ENCODE measurements around the gene ARMC9.

- TF ChIP-seq CTCF (IDR thresholded peaks at IDR 0.05; ENCODE audit: poor library complexity) (no peak), EZH2 (IDR thresholded peaks at IDR 0.05; ENCODE audit: borderline replicate concordance) (no peak), EZH2phosphoT487 (IDR thresholded peaks at IDR 0.05; ENCODE audit: low read depth, severe bottlenecking, unreplicated experiment) (no peak)
Measured at GRCh38 chr2:231299267-231299666, 100.8 kb downstream of the ARMC9 start.
